CD14-positive monocyte (primary cell): Measurements from ENCODE around the gene RBM4B. TPM values are rescaled to one million over a fixed set of nuclear protein-coding genes. Genes with fewer than 3 reads are reported as not detected.

Source experiments
- DNase-seq, 3 donors: peaks; one replicate each; pipeline ENCODE4 v3.0.0-alpha.2; 2011 to 2022
- H2AFZ ChIP-seq: 2 replicates; pipeline ENCODE4 v1.6.0; 2012; ENCODE audit warnings: mild to moderate bottlenecking, low read depth, low read length, inconsistent platforms; ENCODE audit not compliant: insufficient read depth, poor library complexity, severe bottlenecking
- H3K27ac ChIP-seq, 2 donors: 1 replicate in 1 of 2; 2 replicates in 1 of 2; pipeline ENCODE4 v1.5.1; 2012 to 2013; ENCODE audit warnings: low read length in 2 of 2, control low read depth in 1 of 2, inconsistent platforms in 1 of 2, low read depth in 1 of 2, mild to moderate bottlenecking in 1 of 2
- H3K27me3 ChIP-seq, 2 donors: one replicate each; pipeline versions ENCODE4 v1.6.0 to v1.6.1; 2011 to 2013; ENCODE audit warnings: low read length in 2 of 2; ENCODE audit not compliant: control insufficient read depth in 2 of 2, insufficient read depth in 2 of 2
- H3K36me3 ChIP-seq, 2 donors: replicated peaks in 1 of 2; 1 replicate in 1 of 2; 2 replicates in 1 of 2; pipeline versions ENCODE4 v1.5.1 to v1.6.1; 2012 to 2013; ENCODE audit warnings: low read length in 2 of 2, control low read depth in 1 of 2, inconsistent platforms in 1 of 2, mild to moderate bottlenecking in 1 of 2; ENCODE audit not compliant: insufficient read depth in 2 of 2, control insufficient read depth in 1 of 2
- H3K4me1 ChIP-seq, 2 donors: 1 replicate in 1 of 2; 2 replicates in 1 of 2; pipeline versions ENCODE4 v1.5.1 to v1.6.1; 2012 to 2013; ENCODE audit warnings: low read length in 2 of 2, control low read depth in 1 of 2, inconsistent platforms in 1 of 2, mild to moderate bottlenecking in 1 of 2, moderate library complexity in 1 of 2; ENCODE audit not compliant: insufficient read depth in 2 of 2, control insufficient read depth in 1 of 2
- H3K4me2 ChIP-seq: replicated peaks from 2 replicates; pipeline ENCODE3; 2012; ENCODE audit warnings: low read length, moderate library complexity, mild to moderate bottlenecking; ENCODE audit not compliant: poor library complexity, severe bottlenecking; ENCODE audit errors: extremely low read depth
- H3K4me3 ChIP-seq, 3 experiments: fragments of 200-600 bp in 1 of 3; sonication (generic) in 1 of 3; replicated peaks in 1 of 3; 1 replicate in 2 of 3; 2 replicates in 1 of 3; pipeline ENCODE4 v1.5.1; 2011 to 2013; ENCODE audit warnings: low read length in 3 of 3, mild to moderate bottlenecking in 3 of 3, control low read depth in 2 of 3, low read depth in 2 of 3, inconsistent platforms in 1 of 3, moderate library complexity in 1 of 3
- H3K79me2 ChIP-seq: 2 replicates; pipeline ENCODE4 v1.6.0; 2012; ENCODE audit warnings: mild to moderate bottlenecking, control low read depth, inconsistent platforms, low read length, moderate library complexity; ENCODE audit not compliant: insufficient read depth
- H3K9ac ChIP-seq: 2 replicates; pipeline ENCODE4 v1.6.0; 2017; ENCODE audit warnings: low read length, mild to moderate bottlenecking; ENCODE audit not compliant: insufficient read depth, poor library complexity, severe bottlenecking
- H3K9me3 ChIP-seq, 2 donors: replicated peaks in 1 of 2; 1 replicate in 1 of 2; 2 replicates in 1 of 2; pipeline versions ENCODE4 v1.5.1 to v1.6.1; 2012 to 2013; ENCODE audit warnings: low read length in 2 of 2, control low read depth in 1 of 2; ENCODE audit not compliant: control insufficient read depth in 1 of 2, insufficient read depth in 1 of 2
- H4K20me1 ChIP-seq: 2 replicates; pipeline ENCODE4 v1.6.0; 2012; ENCODE audit warnings: mild to moderate bottlenecking, low read length, control low read depth, moderate library complexity; ENCODE audit not compliant: insufficient read depth
- H3K27ac Mint-ChIP-seq, 7 donors: one replicate each; pipeline ENCODE4 v1.8.0; 2020; ENCODE audit warnings: mild to moderate bottlenecking in 7 of 7, mixed read lengths in 7 of 7, moderate library complexity in 6 of 7, inconsistent platforms in 2 of 7
- H3K27me3 Mint-ChIP-seq, 3 donors: one replicate each; pipeline ENCODE4 v1.8.0; 2021 to 2022; ENCODE audit warnings: low read depth in 3 of 3, mild to moderate bottlenecking in 3 of 3, mixed read lengths in 3 of 3, moderate library complexity in 3 of 3, inconsistent platforms in 1 of 3
- H3K36me3 Mint-ChIP-seq, 2 donors: one replicate each; pipeline ENCODE4 v1.8.0; 2020; ENCODE audit warnings: mixed read lengths in 2 of 2, inconsistent platforms in 1 of 2, mild to moderate bottlenecking in 1 of 2
- H3K4me1 Mint-ChIP-seq: one replicate; pipeline ENCODE4 v1.8.0; 2020; ENCODE audit warnings: mild to moderate bottlenecking, mixed read lengths
- H3K4me3 Mint-ChIP-seq, 2 donors: one replicate each; pipeline ENCODE4 v1.8.0; 2020; ENCODE audit warnings: mild to moderate bottlenecking in 2 of 2, mixed read lengths in 2 of 2, moderate library complexity in 1 of 2
- H3K9me3 Mint-ChIP-seq, 7 donors: one replicate each; pipeline ENCODE4 v1.8.0; 2020 to 2022; ENCODE audit warnings: mixed read lengths in 7 of 7, mild to moderate bottlenecking in 6 of 7, moderate library complexity in 6 of 7, inconsistent platforms in 2 of 7
- CTCF ChIP-seq: fragments of 200-600 bp; IDR thresholded peaks from one replicate; pipeline ENCODE4 v1.8.0; 2022; ENCODE audit warnings: antibody characterized with exemption, mild to moderate bottlenecking
- WGBS: methylation state at CpG from one replicate; pipeline ENCODE4 v1.1.5; 2013; ENCODE audit warnings: missing lambda C conversion rate; ENCODE audit not compliant: insufficient coverage; 5-methylcytosine and 5-hydroxymethylcytosine counted together
- intact Hi-C, 2 donors: fragments of 100-400 bp; cut with micrococcal nuclease; formaldehyde crosslinking; loops; one replicate each; pipeline versions ENCODE4 v1.15.0 to v1.15.1; 2023
- polyA plus RNA-seq, 3 donors: library from polyadenylated mRNA; depleted of rRNA in 1 of 3; unstranded in 2 of 3; stranded (reverse) in 1 of 3; fragments of 300-500 nt in 2 of 3; fragments of >200 nt in 1 of 3; fragmentation: Illumina TruSeq in 2 of 3; gene quantifications; 1 replicate in 2 of 3; 2 replicates in 1 of 3; pipeline ENCODE4 v1.2.3, GENCODE V29; 2012 to 2021

Gene RBM4B
- polyA plus RNA-seq, 3 donors, result 7.8 to 14.3 (median 11.2) TPM

- Histone ChIP-seq H2AFZ (no peak overlapping the region), H3K9me3 (no peaks in the 10 kb centered on the region), H3K36me3 (no peaks in the 10 kb centered on the region), H3K79me2 (no peaks in the 10 kb centered on the region), H3K27ac (no peak overlapping the region), H3K4me3 (no peak overlapping the region), H3K4me2 (no peak overlapping the region), H3K9ac (no peak overlapping the region), H4K20me1 (no peaks in the 10 kb centered on the region), H3K27me3 (no peaks in the 10 kb centered on the region), H3K4me1 (no peaks in the 10 kb centered on the region)
- Mint-ChIP-seq H3K27ac (no peak overlapping the region), H3K36me3 (no peaks in the 10 kb centered on the region), H3K9me3 (no peaks in the 10 kb centered on the region), H3K4me1 (no peaks in the 10 kb centered on the region), H3K27me3 (peaks cover 0 to 3% (median 0%) of the 10 kb centered on the region in 3 donors), H3K4me3 (no peak overlapping the region)
- DNase-seq, result no peak
- intact Hi-C loops, result loop anchor here in 1 of 2 donors (5.0 kb wide), 1 partner anchor 282 kb away; no protein-coding TSS in a partner anchor
- WGBS, result 94% methylated on average over 2 of the region's 2 CpGs
- TF ChIP-seq CTCF, result no peak
Measured at GRCh38 chr11:66684635-66685034, 6.9 kb upstream of the RBM4B start.

DNA sequence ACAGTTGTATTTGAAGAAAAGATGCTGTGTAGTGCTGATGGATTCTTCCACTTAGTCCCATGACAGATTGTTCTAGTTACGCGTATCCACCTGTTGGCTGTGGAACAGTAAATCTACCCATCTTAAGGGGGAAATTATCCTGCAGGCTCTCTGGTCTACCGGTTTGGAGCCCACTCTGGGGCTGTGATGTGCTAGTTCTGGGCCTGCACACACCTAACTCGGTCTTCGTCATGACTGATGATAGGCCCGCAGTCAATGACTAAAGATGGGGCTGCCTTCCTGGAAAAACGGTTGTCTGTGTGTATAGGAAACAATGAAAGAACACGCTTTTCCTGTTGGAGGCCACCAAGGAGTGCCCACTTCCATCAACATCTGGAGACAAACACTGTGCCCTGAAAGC lies 6.2 kb upstream of the RBM4B start:
- Mint-ChIP-seq H3K27me3 (peaks cover 0 to 3% (median 0%) of the 10 kb centered on the region in 3 donors), H3K9me3 (no peaks in the 10 kb centered on the region), H3K4me3 (no peak overlapping the region), H3K36me3 (no peaks in the 10 kb centered on the region), H3K4me1 (no peaks in the 10 kb centered on the region), H3K27ac (no peak overlapping the region)
- H3K79me2 ChIP-seq, result no peaks in the 10 kb centered on the region
- no peak overlapping the region for H3K27ac ChIP-seq
- intact Hi-C loops, result no loop called here
- no peaks in the 10 kb centered on the region for H3K27me3 ChIP-seq
- no peaks in the 10 kb centered on the region for H3K36me3 ChIP-seq
- DNase-seq, result no peak
- H3K4me3 ChIP-seq, result no peak overlapping the region
- no peaks in the 10 kb centered on the region for H3K9me3 ChIP-seq
- WGBS, result 88% methylated on average over 1 of the region's 8 CpGs
- H3K4me1 ChIP-seq, result no peaks in the 10 kb centered on the region
- no peaks in the 10 kb centered on the region for H4K20me1 ChIP-seq
- TF ChIP-seq CTCF, result no peak
- no peak overlapping the region for H2AFZ ChIP-seq
- no peak overlapping the region for H3K9ac ChIP-seq
- H3K4me2 ChIP-seq, result no peak overlapping the region
